GM18511 (cell line): ENCODE results near the gene CLMN.

ENCODE experiments used
- ATAC-seq: cut with Tn5 transposase; IDR thresholded peaks from one replicate; pipeline ENCODE4 v1.9.1; 2021; ENCODE audit warnings: mild to moderate bottlenecking, moderate library complexity; ENCODE audit not compliant: unreplicated experiment

The CLMN gene

DNA sequence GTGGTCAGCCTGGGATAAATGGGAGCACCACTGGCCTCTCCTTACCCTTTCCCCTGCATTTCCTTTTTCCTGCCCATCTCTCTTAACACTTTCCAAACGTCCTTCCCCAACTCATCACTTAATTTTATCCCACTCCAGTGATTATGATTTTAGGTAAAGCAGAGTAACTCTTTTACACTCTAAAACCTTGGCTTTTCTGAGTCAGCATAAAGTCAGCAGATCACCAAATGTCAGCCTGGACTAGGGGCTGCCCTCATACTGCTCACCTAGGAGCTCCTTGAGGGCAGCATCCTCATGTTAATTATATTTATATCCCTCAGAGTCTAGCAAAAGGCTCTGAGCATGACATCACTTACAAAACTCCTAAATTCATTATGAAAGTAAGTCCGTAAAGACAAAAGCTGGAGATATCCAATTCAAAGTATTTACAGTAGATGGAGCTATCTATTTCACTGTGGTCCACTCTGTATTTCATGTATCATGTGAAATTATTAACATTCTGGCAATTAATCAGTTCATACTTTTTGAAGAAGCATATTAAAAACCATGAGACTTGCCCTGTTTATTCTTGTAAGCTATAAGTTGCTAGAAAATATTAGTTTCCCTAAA, 145.4 kb downstream of the CLMN start:
- no peak for ATAC-seq

DNA sequence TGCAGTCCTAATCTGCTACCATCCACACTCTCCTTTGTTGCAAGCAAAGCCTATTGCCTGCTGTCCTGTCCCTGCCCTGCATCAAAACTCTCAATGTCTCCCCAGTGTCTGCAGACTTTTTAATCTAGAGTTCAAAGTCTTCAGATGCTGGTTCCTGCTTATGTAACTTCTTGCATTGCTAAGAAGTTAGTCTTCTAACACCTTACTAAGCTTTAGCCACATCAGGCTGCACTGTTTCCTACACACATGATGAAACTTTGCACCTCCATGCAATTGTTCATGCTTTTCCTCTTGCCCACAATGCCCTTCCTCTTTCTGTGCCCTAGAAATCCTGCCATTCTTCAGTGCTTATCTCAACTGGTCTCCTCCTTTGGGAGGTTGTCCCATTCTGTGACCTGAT, 146.2 kb downstream of the CLMN start:
- ATAC-seq = no peak

DNA sequence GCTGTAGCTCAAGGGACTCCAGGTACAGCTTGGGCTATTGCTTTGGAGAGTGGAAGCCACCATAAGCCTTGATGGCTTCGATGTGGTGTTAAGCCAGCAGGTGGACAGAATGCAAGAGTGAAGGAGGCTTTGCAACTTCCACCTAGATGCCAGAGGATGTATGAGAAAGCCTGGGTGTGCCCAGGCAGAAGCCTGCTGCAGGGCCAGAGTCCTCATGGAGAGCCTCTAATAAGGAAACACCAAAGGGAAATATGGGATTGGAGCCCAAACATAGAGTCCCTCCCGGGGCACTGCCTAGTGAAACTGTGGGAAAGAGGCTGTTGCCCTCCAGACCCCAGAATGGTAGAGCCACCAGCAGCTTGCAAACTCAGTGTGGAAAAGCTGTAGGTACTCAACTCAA, 152.5 kb downstream of the CLMN start:
- ATAC-seq = no peak

DNA sequence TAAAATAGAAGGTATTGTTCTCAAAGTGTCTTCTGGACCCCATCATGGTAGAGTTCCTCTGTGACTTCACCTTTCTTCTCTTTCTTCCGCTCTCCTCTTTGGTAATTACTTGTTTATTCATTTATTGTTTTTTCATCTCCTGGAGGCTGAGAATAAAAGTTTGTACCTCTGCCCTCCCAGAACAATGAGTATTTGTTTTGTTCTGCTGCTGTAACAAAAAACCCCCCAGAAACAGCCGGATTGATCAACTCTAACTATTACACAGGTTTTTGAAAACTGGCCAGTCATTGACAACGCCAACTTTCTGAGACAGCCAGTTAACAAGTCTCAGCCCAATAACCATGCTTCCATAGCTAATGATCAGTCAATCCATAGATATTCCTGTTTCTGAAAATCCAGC, 154.2 kb downstream of the CLMN start:
- no peak for ATAC-seq

DNA sequence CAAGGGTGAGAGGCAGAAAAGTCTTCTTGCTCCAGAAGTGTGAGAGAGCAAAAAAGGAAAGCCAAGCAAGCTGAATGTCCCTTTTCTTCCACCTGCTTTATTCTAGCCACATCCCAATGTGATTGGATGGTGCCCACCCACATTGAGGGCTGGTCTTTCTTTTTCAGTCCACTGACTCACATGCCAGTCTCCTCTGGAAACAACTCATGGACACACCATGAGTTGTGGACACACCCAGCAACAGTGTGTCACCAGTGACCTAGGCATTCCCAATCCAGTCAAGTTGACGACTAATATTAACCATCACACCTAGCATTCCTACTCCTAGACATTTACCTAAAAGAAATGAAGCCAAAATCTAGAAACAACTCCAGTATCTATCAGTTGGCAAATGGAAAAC, 155.2 kb downstream of the CLMN start:
- no peak for ATAC-seq

DNA sequence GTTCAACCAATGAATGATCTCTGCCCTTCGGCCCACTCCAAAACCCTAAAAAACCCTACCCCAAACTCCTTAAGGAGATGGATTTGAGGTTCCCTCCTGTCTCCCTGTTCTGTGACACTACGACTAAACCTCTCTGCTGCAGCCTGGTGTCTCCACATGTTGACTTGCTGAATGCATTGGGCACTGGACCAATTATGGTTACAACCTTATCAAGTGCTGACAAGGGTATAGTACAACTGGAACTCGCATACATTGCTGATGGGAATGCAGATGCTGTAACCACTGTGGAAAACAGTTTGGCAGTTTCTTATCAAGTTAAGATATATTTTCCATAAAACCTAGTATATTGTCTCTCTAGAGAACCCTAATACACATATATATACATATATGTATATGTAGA, 156.0 kb downstream of the CLMN start:
- no peak for ATAC-seq

DNA sequence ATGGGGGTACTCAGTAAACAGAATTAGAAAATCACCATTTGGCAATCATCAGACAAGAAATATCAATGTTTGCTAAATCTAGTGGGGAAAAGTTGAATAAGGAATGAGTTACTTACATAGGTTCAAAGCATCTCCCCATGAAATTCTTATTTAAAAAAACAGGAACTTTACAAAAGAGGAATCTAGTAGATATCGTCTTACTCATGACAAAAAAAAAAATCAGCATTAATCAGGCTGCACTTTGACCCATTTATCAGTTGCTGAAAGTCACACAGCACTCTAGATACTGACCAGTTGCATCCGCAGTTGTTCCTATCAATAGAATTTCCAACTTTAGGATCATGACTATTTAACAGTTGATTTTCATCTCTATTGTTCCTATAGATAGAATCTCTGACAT, 156.6 kb downstream of the CLMN start:
- no peak for ATAC-seq

DNA sequence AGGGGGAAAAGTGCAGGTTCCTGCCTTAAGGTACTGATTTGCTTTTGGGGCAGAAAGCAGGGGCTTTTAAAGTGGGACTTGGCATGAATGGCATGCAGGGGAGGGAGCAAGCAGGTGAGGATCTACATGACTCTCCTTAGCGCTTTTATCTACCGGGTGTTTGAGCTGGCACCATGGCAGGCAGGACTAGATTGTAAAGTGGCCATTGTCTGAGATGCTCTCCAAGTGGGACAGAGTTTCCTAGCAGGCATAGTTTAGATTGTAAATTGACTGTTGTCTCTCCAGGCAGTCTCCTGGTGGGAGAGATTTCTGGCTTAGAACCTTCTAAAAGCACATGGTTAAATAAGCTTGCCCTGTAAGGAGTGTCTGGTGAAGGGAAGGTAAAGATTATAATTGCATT, 157.1 kb downstream of the CLMN start:
- no peak for ATAC-seq

DNA sequence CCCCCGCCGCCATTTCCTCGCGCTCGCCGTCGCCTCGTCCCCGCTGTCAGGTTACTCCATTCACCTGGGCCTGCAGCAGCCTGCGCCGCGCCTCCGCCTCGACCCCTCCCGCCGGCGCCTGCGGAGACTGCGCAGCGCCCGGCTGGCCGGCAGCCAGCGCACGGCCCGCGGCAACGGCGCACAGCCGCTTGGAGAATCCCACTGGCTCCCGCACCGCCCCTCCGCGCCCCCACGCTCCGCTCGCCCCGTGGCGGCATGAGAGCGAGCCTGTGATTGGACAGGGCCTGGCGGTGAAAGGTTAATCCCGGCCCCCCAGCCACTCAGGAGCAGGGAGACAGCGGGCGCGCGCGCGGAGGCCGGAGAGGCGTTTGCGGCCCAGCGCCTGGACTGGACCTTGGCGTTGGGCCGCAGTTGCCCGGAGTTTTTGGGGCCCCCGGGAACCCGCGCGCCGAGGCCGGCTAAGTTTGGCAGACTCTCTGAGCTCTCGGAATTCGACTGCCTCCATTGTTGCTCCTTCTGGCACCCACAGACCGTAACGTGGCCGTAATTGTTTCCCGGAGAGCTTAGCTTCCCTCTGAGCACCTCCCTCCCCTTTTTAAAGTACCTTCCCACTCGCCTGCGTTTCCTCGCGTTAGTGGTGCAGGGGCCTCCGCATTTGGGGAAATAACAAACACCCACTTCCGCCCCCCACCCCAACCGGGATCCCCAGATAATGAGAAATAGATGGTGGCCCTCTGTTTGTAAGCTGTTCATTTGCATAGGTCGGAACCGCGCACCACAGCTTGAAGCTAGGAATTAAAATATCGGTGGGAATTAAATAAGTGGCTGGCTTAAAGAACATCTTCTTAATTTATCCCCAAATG, 162.2 kb downstream of the CLMN start, which contains the start of gene DICER1:
DICER1 (minus strand) TSS at position 203 of the 863 bp plus-strand sequence. CDS start 24,071 bp downstream, outside the sequence.
- ATAC-seq = peak; percentile 80

DNA sequence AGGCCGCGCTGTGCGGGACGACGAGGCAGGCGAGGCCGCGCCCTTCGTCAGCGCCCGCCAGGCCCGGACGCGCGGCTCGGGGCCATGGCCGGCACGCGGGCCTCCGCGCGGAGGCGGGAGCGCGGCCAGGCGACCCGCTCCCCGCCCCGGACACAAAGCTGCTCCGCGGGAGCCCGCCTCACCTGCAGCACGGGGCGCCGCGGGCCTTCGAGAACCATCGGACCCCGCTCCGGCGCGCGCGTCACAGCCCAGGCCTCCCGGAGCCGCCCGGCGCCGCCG, 162.7 kb downstream of the CLMN start:
- ATAC-seq = peak; percentile 43

DNA sequence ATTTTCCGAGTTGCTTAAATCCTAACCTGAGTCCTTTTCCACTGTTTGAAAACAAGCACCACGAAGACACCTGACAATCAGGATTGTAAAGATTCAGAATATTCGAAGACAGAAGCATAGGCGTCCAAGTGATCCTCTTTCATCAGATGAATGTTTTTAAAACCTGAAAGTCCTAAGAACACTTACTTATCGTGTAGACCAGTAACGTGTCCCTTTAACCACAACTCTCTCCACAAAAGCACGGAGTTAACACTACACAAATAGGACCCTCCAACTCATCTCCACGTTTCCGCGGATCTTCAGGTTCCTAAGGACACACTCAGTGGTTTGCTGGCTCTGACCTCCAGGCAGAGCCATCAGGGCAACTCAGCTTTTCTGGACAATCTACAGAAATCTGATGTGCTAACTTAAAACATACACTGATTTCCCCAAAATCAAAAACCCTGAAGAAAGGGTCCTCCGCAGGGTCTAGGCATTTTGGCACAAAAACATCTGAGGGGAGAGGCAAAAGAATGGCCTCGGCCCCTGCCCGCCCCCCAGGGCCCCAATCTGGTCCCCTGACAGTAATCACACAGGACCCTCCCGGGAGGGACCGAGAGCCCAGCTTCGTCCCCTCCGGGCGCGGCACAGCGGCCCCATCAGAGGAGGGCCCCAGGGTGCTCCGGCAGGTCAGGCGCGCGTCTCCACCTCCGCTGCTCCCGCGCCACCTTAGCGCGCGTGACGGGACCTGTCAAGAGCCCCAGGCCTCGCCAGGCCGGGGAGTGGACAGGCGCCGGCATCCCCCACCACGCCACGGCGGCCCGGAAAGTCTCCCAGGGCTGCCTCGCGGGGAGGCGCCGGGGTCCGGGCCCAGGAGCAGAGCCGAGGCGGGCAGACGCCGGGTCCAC, 163.3 kb downstream of the CLMN start:
- peak; percentile 35 for ATAC-seq

DNA sequence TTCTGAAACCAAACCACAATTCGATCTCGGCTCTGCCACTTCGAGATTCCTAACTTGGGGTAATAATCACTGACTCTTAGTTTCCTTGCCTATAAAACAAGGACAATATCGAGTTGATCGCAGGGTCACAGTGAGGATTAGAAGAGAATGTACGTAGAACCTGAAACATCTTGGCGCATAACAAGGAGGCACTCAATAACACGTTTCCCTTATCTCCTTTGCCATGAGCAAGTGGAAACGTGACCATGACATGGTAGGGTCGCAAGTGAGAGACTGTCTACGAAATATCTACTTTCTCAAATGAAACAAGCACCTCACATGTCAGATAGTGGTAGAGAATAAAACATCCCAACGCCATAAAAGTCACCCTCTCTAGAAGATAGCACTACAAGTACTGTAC, 164.7 kb downstream of the CLMN start:
- ATAC-seq = no peak

DNA sequence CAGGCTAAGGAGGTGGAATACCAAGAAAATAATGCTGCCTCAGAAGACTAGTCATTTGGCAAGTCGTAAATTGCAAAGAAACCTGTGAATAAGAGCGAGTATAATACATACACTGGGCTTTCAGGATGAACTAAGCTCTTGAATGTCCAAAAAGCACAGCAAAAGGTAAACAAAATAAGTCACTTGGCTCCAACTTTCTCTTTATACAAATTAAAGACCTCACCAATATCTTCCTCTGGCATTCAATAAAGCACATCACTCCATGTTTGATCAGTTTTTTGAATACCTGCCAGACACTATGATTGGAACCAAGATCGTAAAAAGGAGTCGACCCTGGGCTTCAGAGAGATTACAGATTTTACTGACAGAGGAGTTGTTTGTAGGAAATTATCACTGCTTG, 165.8 kb downstream of the CLMN start:
- ATAC-seq = no peak

DNA sequence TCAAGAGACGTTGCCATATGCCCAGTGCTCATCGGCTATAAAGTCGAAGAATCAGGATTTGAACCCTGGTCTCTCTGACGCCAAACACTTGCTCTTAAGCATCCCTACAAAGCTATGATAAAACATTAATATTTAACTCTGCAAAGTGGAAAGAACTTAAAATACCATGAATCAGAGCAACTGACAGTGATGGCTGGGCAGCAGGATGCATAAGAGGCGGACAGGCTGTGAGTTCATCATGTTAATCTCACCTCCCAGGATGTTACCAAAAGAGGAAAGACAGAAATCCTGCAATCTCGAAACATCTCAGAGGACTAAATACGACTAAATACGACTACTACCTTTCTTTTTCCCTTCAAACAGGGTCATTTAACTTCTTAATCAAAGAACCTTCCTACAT, 168.1 kb downstream of the CLMN start:
- ATAC-seq = no peak

DNA sequence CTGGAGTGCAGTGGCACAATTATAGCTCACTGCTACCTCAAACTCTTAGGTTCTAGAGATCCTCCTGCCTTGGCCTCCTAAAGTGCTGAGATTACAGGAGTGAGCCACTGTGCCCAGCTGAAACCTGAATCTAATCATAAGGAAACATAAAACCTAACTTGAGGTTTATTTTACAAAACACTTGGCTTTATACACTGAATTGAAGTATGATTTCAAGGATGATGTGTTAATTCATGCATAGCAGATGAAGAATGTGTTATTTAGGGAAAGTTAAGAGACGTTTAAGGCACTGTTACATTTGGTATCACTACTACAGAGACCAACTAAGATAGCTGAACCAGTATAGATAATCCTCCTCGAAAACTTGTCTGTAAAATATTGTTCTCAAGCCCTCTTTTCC, 168.8 kb downstream of the CLMN start:
- no peak for ATAC-seq

DNA sequence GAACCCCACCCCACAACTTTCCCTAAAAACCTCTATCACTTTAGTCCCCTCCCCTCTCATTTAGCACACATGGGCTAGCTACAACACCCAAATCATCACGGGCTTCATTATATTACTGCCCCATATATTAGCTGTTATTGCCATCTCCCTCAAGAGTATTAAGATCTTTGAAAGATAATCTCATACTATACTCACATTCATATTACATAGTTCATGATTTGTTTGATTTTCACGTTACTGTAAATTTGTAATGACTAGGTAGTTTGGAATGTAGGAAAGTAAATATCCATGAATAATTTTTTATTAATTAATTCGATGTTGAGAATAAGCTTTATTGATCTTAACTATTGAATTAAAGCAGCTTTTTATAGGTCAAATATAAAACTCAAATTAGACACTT, 170.3 kb downstream of the CLMN start:
- no peak for ATAC-seq

DNA sequence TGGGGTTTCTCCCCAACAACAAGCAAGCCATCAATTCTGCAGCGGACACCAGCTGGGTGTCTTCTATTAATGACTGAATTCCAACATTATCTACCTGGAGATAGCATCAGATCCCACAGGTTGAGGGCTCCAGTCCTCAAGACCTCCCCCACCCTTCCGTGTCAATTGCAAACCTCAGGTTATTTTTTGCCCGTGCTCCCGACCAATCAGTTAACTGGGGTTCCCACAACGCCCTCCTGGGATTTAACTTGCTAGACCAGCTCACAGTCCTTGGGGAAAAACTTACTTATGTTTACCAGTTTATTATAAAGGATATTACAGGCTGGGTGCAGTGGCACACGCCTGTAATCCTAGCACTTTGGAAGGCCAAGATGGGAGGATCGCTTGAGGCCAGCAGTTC, 172.1 kb downstream of the CLMN start:
- no peak for ATAC-seq

DNA sequence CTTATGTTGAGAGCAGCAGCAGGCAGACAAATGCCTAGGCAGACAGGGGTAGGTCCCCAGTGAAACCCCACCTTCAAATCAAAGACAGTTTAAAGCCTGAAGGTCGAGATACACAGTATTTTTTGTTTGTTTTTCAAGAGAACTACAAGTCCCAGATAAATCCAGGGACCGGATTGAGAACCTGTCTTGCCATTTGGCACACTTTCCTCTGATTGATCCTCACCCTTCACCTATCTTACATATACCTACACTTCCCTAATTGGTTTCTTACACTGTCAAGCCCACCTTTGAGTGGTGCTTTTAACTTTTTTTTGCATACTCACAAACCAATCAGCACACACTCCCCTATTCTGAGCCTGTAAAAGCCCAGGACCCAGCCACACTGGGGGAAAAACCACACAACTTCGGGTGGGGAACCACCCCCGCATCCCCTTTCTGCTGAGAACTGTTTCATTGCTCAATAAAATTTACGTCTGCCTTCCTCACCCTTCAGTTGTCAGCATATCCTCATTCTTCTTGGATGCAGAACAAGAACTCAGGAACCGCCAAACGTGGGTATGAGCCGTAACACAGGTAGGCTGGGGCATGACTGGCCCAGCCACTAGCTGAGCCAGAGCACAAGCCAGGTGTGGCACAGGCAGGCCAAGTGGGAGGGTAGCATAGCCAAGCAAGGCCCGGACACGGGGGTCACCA, 173.5 kb downstream of the CLMN start:
- ATAC-seq = no peak

DNA sequence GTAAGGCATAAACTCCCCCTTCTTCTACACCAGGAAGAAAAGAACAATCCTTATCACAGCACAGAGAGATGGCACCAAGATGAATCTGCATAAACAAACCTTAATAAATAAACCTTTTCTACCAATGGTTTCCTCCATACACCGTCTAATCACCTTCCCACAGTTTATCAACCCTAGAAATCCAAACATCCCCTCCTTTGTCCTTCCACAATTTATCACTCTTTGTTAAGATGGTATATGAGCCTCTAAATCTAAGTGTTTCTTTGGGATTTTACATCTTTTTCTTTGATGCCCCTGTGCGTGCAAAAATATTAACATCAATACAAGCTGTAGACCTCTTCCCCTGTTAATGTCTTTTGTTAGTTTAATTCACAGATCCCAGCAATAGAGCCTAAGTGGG, 174.9 kb downstream of the CLMN start:
- no peak for ATAC-seq

DNA sequence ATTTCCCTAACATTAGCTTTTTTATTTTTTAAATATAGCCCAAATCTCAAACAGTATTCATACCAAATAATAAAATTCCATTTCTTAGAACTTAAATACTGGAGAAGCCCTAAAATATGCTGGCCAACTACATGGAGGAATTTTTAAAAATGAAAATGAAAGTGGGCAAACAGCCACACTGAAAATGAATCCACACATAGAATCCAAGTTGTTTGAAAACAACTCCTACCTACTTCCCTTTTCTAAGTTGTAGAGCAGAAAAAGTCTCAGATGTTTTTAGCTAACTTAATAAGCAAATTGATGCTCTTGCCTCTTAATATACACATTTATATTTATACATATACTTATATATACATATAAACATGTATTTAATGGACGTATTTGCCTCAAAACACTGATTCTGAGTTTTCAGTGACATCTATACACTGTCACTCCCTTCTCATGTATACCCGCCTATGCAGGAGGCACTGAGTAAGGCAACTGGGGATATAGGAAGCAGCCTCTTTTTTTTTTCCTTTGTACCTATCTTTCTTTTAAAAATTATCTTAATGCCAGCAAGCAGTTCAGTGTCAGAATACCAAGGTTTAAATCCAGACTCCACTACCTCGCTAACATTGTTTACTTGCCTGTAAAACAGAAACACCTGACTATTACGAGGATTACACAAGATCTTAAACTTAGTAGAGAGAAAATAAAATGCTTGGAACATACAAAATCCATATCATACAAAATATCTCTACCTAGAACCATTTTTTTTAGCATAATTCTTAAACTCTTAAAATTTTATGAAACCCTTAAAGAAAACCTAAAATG, 175.7 kb downstream of the CLMN start:
- ATAC-seq = no peak
